Type B pancreatic cell (in vitro differentiated cells): ENCODE data around the gene ARHGEF38. TPM values are rescaled to one million over a fixed set of nuclear protein-coding genes. Genes with fewer than 3 reads are reported as not detected.

Experiments used
- DNase-seq: peaks from one replicate; pipeline ENCODE4 v3.0.0; 2021; ENCODE audit warnings: mixed read lengths; ENCODE audit not compliant: unreplicated experiment; ENCODE audit errors: extremely low spot score
- H3K27ac Mint-ChIP-seq: 2 replicates; pipeline ENCODE4 v1.8.0; 2021; ENCODE audit warnings: mild to moderate bottlenecking, mixed read lengths
- H3K27me3 Mint-ChIP-seq: 2 replicates; pipeline ENCODE4 v1.8.0; 2021; ENCODE audit warnings: mixed read lengths
- H3K36me3 Mint-ChIP-seq: 2 replicates; pipeline ENCODE4 v1.8.0; 2021; ENCODE audit warnings: mixed read lengths
- H3K4me1 Mint-ChIP-seq: one replicate; pipeline ENCODE4 v1.8.0; 2021; ENCODE audit warnings: mixed read lengths; ENCODE audit not compliant: unreplicated experiment
- H3K4me3 Mint-ChIP-seq: 2 replicates; pipeline ENCODE4 v1.8.0; 2021; ENCODE audit warnings: mild to moderate bottlenecking, mixed read lengths
- H3K9me3 Mint-ChIP-seq: 2 replicates; pipeline ENCODE4 v1.8.0; 2021; ENCODE audit warnings: mixed read lengths
- total RNA-seq: library from RNA; stranded (reverse); gene quantifications from 2 replicates; pipeline ENCODE4 v1.2.1, GENCODE V29; 2021; ENCODE audit warnings: low replicate concordance
- TF ChIP-seq, protein P1 (sequence below): fragments of 200-600 bp; sonication (generic); conservative IDR thresholded peaks from 2 replicates; pipeline ENCODE4 v1.5.0; 2021; ENCODE audit warnings: antibody characterized with exemption, mild to moderate bottlenecking

ARHGEF38 gene
- total RNA-seq, 1 donor from 2014 or later, result 2.4 TPM

DNA sequence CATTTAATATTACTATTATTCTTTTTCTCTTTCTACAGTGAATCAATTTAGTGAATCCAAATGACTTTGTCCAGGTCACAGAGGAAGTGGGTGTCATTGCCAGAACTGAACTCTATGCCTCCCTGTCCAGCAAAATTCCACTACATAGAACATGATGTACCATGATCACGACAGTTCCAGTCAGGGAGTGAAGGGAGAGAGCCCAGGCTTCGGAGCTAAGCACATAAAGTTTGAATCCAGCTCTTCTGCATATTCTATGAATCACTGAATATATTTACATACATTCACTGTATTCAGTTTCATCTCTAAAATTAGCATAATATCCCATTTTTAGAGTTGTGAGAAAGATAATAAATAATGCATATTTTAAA, 17.4 kb downstream of the ARHGEF38 start:
- no peaks in the 10 kb centered on the region for H3K9me3 Mint-ChIP-seq

DNA sequence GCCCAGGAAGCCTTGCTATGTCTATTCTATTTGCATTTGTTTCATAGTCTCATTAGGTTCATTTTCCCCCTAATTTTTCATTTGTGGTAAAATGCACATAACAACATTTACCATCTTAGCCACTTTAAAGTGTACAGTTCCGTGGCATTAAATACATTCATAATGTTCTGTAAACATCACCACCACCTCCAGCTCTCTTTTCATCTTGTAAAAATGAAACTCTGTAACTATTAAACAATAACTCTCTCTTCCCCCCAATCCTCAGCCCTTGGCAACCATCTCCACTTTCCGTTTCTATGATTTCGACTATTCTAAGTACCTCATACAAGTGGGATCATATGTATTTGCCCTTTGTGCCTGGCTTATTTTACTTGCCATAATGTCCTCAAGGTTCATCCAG, 19.9 kb downstream of the ARHGEF38 start:
- Mint-ChIP-seq H3K36me3 (peaks cover 4% of the 10 kb centered on the region), H3K9me3 (peaks cover 6% of the 10 kb centered on the region), H3K4me3 (no peak overlapping the region), H3K4me1 (no peaks in the 10 kb centered on the region), H3K27ac (no peak overlapping the region), H3K27me3 (no peaks in the 10 kb centered on the region)
- no peak for DNase-seq
- TF ChIP-seq, protein P1, sequence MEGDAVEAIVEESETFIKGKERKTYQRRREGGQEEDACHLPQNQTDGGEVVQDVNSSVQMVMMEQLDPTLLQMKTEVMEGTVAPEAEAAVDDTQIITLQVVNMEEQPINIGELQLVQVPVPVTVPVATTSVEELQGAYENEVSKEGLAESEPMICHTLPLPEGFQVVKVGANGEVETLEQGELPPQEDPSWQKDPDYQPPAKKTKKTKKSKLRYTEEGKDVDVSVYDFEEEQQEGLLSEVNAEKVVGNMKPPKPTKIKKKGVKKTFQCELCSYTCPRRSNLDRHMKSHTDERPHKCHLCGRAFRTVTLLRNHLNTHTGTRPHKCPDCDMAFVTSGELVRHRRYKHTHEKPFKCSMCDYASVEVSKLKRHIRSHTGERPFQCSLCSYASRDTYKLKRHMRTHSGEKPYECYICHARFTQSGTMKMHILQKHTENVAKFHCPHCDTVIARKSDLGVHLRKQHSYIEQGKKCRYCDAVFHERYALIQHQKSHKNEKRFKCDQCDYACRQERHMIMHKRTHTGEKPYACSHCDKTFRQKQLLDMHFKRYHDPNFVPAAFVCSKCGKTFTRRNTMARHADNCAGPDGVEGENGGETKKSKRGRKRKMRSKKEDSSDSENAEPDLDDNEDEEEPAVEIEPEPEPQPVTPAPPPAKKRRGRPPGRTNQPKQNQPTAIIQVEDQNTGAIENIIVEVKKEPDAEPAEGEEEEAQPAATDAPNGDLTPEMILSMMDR, result no peak

More for the DNA sequence above, 17.4 kb downstream of the ARHGEF38 start:
- no peak for DNase-seq
- H3K4me1 Mint-ChIP-seq, result no peaks in the 10 kb centered on the region
- H3K27me3 Mint-ChIP-seq, result no peaks in the 10 kb centered on the region
- TF ChIP-seq, protein P1, result no peak
- H3K36me3 Mint-ChIP-seq, result peaks cover 4% of the 10 kb centered on the region
- no peak overlapping the region for H3K27ac Mint-ChIP-seq
- no peak overlapping the region for H3K4me3 Mint-ChIP-seq

DNA sequence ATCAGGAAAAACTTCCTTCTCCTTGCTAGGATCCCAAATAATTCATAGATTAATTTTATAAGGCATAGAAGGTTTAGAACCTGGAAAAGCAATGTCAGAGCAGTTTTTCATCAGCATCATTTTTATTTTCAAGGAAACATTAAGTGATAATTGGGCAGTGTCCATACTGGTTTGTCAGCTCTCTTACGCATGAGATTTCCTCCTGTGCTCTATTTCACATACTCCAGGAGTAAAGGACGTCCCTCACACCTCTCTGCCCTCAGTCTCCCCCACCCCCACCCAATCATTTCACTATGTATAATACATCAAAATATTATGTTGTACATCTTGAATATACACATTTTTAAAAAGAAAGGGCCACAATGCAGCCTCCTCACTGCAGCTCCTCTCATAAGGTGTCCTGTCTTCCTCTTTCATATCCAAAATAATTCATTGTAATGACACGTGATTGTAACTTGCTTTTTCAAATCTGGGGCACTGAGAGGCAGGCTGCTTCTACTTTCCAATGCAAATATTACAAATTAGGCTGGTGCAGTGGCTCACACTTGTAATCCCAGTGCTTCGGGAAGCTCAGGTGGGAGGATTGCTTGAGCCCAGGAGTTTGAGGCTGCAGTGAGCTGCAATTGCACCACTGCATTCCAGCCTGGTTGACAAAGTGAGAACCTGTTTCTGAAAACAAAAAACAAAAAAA, 34.4 kb downstream of the ARHGEF38 start:
- Mint-ChIP-seq H3K4me3 (no peak overlapping the region), H3K4me1 (peaks cover 6% of the 10 kb centered on the region), H3K27me3 (no peaks in the 10 kb centered on the region), H3K36me3 (no peaks in the 10 kb centered on the region), H3K9me3 (no peaks in the 10 kb centered on the region), H3K27ac (no peak overlapping the region)
- TF ChIP-seq, protein P1, result no peak
- DNase-seq, result no peak

DNA sequence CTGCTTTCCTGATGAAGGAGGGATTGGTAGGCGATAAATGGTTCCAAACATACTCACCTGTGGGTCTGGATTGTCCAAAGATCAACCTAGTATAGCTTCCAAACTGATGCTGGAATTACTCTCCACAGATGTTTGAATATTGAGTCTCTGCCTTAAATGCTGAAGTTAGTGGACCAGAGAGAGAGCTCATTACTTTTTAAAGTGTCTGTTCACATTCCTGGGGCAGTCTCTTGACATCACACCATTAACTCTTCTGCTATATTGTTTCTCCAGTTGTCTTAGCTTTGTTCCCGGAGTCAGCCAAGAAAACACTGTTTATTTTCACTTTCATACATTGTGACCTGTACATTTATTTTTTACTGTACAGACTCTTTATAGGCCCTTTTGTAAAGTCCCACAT, 35.4 kb downstream of the ARHGEF38 start:
- H3K27me3 Mint-ChIP-seq, result peaks cover 9% of the 10 kb centered on the region
- H3K36me3 Mint-ChIP-seq, result no peaks in the 10 kb centered on the region
- TF ChIP-seq, protein P1, result no peak
- DNase-seq, result no peak
- peaks cover 6% of the 10 kb centered on the region for H3K4me1 Mint-ChIP-seq
- no peak overlapping the region for H3K4me3 Mint-ChIP-seq
- no peaks in the 10 kb centered on the region for H3K9me3 Mint-ChIP-seq
- no peak overlapping the region for H3K27ac Mint-ChIP-seq

DNA sequence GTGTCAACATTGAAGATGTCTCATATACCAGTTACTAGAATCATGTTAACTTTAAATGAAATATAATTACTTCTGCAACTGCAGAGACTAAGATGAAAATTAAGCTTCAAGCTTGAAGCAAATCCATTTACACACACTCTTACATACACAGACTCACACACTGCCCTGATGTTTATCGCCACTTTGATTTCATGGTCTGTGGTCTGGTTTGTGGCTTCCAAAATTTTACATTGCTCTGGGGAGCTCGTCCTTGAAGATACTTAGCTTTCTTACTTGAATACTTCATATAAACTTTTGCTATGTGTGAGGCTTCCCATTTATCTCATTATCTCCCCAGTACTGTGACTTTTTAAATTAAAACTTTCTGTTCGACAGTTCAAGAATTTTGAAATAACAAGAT, 35.8 kb downstream of the ARHGEF38 start:
- no peak for DNase-seq
- H3K4me3 Mint-ChIP-seq, result no peak overlapping the region
- H3K27ac Mint-ChIP-seq, result no peak overlapping the region
- peaks cover 6% of the 10 kb centered on the region for H3K4me1 Mint-ChIP-seq
- no peaks in the 10 kb centered on the region for H3K36me3 Mint-ChIP-seq
- TF ChIP-seq, protein P1, result no peak
- no peaks in the 10 kb centered on the region for H3K9me3 Mint-ChIP-seq
- peaks cover 9% of the 10 kb centered on the region for H3K27me3 Mint-ChIP-seq
